ENCODE measurements around the gene DDHD1. TPM values are rescaled to one million over a fixed set of nuclear protein-coding genes. Genes with fewer than 3 reads are reported as not detected.

DDHD1 gene
- total RNA-seq, 4 donors from 2014 or later = 17.1 to 26.7 (median 23.3) TPM

DNA sequence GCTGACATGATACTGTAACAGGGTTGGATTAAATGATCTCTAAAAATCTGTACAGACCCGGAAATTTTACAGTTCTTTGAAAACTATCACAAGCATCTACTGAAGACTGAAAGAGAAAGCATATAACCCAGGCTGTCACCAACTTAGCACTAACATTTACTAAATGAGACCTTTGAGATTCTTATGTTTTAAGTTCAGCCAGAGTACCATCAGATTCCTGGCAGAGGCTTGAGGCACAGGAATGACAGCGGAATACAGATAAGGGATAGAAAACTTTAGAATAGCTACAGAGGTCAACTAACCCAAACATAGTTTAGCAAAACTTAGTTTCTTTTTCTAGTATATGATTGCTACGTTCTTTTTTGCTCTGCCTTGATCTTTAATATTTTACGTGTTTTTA lies 110.6 kb downstream of the DDHD1 start:
- H3K4me1 ChIP-seq = peaks cover 0 to 32% (median 7%) of the 10 kb centered on the region in 4 donors
- TF ChIP-seq, protein P1, sequence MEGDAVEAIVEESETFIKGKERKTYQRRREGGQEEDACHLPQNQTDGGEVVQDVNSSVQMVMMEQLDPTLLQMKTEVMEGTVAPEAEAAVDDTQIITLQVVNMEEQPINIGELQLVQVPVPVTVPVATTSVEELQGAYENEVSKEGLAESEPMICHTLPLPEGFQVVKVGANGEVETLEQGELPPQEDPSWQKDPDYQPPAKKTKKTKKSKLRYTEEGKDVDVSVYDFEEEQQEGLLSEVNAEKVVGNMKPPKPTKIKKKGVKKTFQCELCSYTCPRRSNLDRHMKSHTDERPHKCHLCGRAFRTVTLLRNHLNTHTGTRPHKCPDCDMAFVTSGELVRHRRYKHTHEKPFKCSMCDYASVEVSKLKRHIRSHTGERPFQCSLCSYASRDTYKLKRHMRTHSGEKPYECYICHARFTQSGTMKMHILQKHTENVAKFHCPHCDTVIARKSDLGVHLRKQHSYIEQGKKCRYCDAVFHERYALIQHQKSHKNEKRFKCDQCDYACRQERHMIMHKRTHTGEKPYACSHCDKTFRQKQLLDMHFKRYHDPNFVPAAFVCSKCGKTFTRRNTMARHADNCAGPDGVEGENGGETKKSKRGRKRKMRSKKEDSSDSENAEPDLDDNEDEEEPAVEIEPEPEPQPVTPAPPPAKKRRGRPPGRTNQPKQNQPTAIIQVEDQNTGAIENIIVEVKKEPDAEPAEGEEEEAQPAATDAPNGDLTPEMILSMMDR (IDR thresholded peaks at IDR 0.05) = no peak
- no peak for TF ChIP-seq EP300 (IDR thresholded peaks at IDR 0.05)
- no peak for TF ChIP-seq POLR2A (IDR thresholded peaks at IDR 0.05)
- WGBS, 2 donors = 17 to 31% methylated on average over 4 of the region's 4 CpGs
- no peaks in the 10 kb centered on the region for H3K9me3 ChIP-seq
- H3K27ac ChIP-seq = peak overlapping the region; percentile 43 to 86 (median 64)
- no peaks in the 10 kb centered on the region for H3K27me3 ChIP-seq
- no peak for DNase-seq (ENCODE audit: low spot score in 2 of 2)
- H3K36me3 ChIP-seq = peaks cover 0 to 25% (median 0%) of the 10 kb centered on the region in 3 donors
- H3K4me3 ChIP-seq = peak overlapping the region in 1 of 4 donors; percentile 12

DNA sequence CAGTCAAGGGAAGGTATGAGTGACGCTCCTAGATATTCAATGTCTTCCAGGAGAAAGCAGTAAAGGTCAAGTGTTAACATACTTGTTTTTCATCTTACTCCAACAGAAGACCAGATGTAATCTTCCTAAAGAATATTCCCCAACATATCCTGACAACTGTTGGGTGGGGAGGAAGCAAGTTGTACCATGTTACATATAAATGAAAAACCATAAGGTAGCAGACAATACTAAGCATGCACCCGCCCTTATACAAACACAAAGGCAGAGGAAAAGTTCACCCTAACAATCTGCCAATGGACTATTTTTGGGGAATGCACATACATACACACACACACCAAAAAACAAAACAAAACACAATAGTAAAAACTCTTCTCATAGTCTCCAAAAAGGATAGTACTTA lies 112.1 kb downstream of the DDHD1 start:
- peak overlapping the region in 1 of 4 donors; percentile 8 for H3K27ac ChIP-seq
- no peak overlapping the region for H3K4me3 ChIP-seq
- peaks cover 0 to 35% (median 7%) of the 10 kb centered on the region in 4 donors for H3K4me1 ChIP-seq
- DNase-seq (ENCODE audit: low spot score in 2 of 2) = no peak
- TF ChIP-seq EP300 (IDR thresholded peaks at IDR 0.05) = no peak
- TF ChIP-seq POLR2A (IDR thresholded peaks at IDR 0.05) = no peak
- TF ChIP-seq, protein P1 (IDR thresholded peaks at IDR 0.05) = no peak
- 77 to 88% methylated on average over 2 of the region's 2 CpGs for WGBS, 2 donors
- H3K9me3 ChIP-seq = no peaks in the 10 kb centered on the region
- peaks cover 0 to 30% (median 0%) of the 10 kb centered on the region in 3 donors for H3K36me3 ChIP-seq
- no peaks in the 10 kb centered on the region for H3K27me3 ChIP-seq

GRCh38 chr14:53038629-53039028 lies 114.5 kb downstream of the DDHD1 start:
- no peak for DNase-seq (ENCODE audit: low spot score in 2 of 2)
- no peaks in the 10 kb centered on the region for H3K27me3 ChIP-seq
- WGBS, 2 donors = 96 to 97% methylated on average over 3 of the region's 3 CpGs
- H3K4me1 ChIP-seq = peaks cover 0 to 36% (median 7%) of the 10 kb centered on the region in 4 donors
- H3K27ac ChIP-seq = no peak overlapping the region
- H3K9me3 ChIP-seq = no peaks in the 10 kb centered on the region
- H3K4me3 ChIP-seq = no peak overlapping the region
- peaks cover 0 to 30% (median 0%) of the 10 kb centered on the region in 3 donors for H3K36me3 ChIP-seq
- TF ChIP-seq POLR2A (IDR thresholded peaks at IDR 0.05) (no peak), EP300 (IDR thresholded peaks at IDR 0.05) (no peak)
- TF ChIP-seq, protein P1 (IDR thresholded peaks at IDR 0.05) = no peak

- no peak overlapping the region for H3K4me3 ChIP-seq
- no peak for DNase-seq (ENCODE audit: low spot score in 2 of 2)
- H3K4me1 ChIP-seq = peaks cover 0 to 36% (median 8%) of the 10 kb centered on the region in 4 donors
- no peak overlapping the region for H3K27ac ChIP-seq
- no peaks in the 10 kb centered on the region for H3K9me3 ChIP-seq
- H3K27me3 ChIP-seq = no peaks in the 10 kb centered on the region
- 56 to 67% methylated on average over 1 of the region's 1 CpG for WGBS, 2 donors
- TF ChIP-seq, protein P1 (IDR thresholded peaks at IDR 0.05) = no peak
- no peak for TF ChIP-seq EP300 (IDR thresholded peaks at IDR 0.05)
- no peak for TF ChIP-seq POLR2A (IDR thresholded peaks at IDR 0.05)
- peaks cover 0 to 30% (median 0%) of the 10 kb centered on the region in 3 donors for H3K36me3 ChIP-seq
These were observed 116.1 kb downstream of the DDHD1 start for GRCh38 chr14:53037016-53037415.

DNA sequence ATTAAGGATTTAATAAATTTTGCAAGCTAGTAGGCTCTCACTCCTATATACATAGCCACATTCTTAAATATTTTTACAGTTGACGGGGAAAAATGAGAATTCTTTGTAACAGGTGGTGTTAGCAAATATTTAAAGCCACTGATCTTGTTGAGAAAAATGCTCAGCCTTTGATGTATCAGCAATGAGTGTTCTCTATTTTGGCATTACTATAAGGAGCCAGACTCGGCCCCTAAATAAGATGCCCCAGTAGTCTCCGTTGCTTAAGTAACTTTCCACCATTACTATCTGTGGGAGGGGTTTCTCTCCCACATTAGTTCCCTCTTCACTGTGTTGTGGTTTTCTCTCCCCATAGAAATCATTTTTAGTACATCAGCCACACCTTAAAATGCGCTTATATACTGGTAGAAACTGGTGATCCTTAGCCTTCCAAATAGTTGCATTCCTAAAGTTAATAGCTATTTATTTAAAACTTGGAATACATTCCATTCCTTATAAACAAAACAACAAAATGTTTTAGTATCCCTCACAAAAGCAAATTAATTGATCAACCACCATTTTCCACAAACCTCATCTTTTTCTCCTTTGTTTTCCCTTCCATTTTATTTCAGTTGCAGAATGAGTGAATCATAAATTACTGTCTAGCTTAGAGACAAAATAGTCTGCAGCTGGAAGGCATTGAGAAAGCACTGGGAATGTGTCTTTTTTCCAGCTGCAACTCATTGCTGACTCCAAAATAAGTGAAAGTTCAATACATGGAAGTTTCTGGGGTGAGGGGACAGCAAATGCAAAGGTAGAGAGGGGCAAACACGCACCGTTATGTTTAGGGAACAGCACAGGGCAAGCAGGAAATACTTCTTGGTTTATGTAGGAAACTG lies 117.5 kb downstream of the DDHD1 start:
- H3K27ac ChIP-seq = peak overlapping the region in 2 of 4 donors; percentile 54 to 87
- no peak for DNase-seq (ENCODE audit: low spot score in 2 of 2)
- 66 to 71% methylated on average over 6 of the region's 6 CpGs for WGBS, 2 donors
- H3K4me3 ChIP-seq = no peak overlapping the region
- TF ChIP-seq POLR2A (IDR thresholded peaks at IDR 0.05) (no peak), EP300 (IDR thresholded peaks at IDR 0.05) (no peak)
- TF ChIP-seq, protein P1 (IDR thresholded peaks at IDR 0.05) = no peak
- H3K27me3 ChIP-seq = no peaks in the 10 kb centered on the region
- no peaks in the 10 kb centered on the region for H3K9me3 ChIP-seq
- peaks cover 0 to 45% (median 11%) of the 10 kb centered on the region in 4 donors for H3K4me1 ChIP-seq
- peaks cover 0 to 30% (median 0%) of the 10 kb centered on the region in 3 donors for H3K36me3 ChIP-seq
